NCI-H2171 treated with DMSO at 0.1 percent for 48 hours (cell line): ENCODE data around the gene PCNA.

Source experiments
- DNase-seq: peaks from one replicate; lab custom pipeline; 2025; lab: John Stamatoyannopoulos, UW

Gene PCNA

DNA sequence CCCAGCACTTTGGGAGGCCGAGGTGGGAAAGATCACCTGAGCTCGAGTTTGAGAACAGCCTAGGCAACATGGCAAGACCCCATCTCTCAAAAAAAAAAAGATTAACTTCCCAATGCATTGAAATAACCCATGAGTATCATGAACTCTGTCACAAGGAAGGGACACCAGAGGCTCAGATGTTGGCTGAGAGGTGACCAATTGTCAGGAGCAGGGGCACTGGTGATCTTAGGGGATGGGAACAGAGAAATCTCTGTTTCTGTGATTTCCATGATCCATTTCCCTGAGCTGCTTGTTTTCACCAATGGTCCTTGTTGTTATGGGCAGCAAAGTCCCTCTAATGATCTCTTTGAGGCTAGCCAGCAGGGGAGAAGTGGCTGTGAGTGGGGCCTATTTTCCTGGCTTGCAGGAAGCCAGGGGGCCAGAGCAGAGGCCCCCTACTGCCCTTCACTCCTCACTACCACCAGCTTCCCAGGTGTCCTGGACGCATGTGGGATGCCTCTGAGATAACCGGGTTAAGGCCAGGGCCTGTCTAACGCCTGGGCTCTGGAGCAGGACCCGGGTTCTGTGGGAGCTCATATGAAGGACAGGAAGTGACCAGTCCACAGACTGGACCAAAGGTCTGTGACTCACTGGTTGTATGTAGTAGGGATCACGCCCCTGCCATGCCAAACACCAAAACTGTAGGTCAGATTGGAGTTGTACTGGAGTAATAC lies 54.4 kb downstream of the PCNA start:
- DNase-seq: no peak
